NCI-H2107 treated with DMSO at 0.1 percent for 48 hours (cell line): Measurements from ENCODE around the gene F5.
"Not testable (repeated sequence)": the region's sequence is repeated elsewhere in the genome, so short reads cannot be mapped to it uniquely, and the experiment has no call there.

Experiments
- DNase-seq: peaks from one replicate; lab custom pipeline; 2025; ENCODE audit not compliant: unreplicated experiment; lab: John Stamatoyannopoulos, UW

Gene F5

GRCh38 chr1:169511316-169512005 is 74.8 kb downstream of the F5 start:
- DNase-seq, result no peak

- DNase-seq, result no peak
Measured at GRCh38 chr1:169510060-169510459, 76.2 kb downstream of the F5 start.

GRCh38 chr1:169509354-169509753 is 76.9 kb downstream of the F5 start:
- DNase-seq, result no peak

- no peak for DNase-seq
Measured at GRCh38 chr1:169508432-169509338, 77.6 kb downstream of the F5 start.

GRCh38 chr1:169507413-169507812 is 78.9 kb downstream of the F5 start:
- no peak for DNase-seq

GRCh38 chr1:169503601-169504000 is 82.7 kb downstream of the F5 start:
- DNase-seq, result not testable (repeated sequence)

GRCh38 chr1:169499807-169500206 is 86.5 kb downstream of the F5 start:
- no peak for DNase-seq

GRCh38 chr1:169497317-169497716 is 89.0 kb downstream of the F5 start:
- DNase-seq, result no peak

- DNase-seq, result no peak
Measured at GRCh38 chr1:169495916-169496315, 90.4 kb downstream of the F5 start.

- no peak for DNase-seq
Measured at GRCh38 chr1:169495046-169495775, 91.1 kb downstream of the F5 start.

GRCh38 chr1:169494343-169494742 is 91.9 kb downstream of the F5 start:
- DNase-seq, result no peak

GRCh38 chr1:169493251-169493650 is 93.0 kb downstream of the F5 start:
- DNase-seq, result no peak

GRCh38 chr1:169491845-169492281 is 94.4 kb downstream of the F5 start:
- no peak for DNase-seq

GRCh38 chr1:169488157-169488556 is 98.1 kb downstream of the F5 start:
- no peak for DNase-seq

- DNase-seq, result no peak
Measured at GRCh38 chr1:169487561-169487960, 98.7 kb downstream of the F5 start.

GRCh38 chr1:169487133-169487532 is 99.1 kb downstream of the F5 start:
- no peak for DNase-seq

GRCh38 chr1:169486281-169487051 is 99.8 kb downstream of the F5 start:
- no peak for DNase-seq

GRCh38 chr1:169485431-169486280 is 100.6 kb downstream of the F5 start, which contains the start of gene SLC19A2:
TSS of gene SLC19A2 (minus strand) at chr1:169485944. CDS start at chr1:169485766, 178 bp downstream.
- DNase-seq, result peak; percentile 99

- DNase-seq, result peak; percentile 25
Measured at GRCh38 chr1:169484683-169485430, 101.4 kb downstream of the F5 start.
